Measurements from ENCODE around the gene INKA2.
A peak's percentile ranks its signal among the peaks of the same experiment; 100 is the strongest.
"Not testable (repeated sequence)": the region's sequence is repeated elsewhere in the genome, so short reads cannot be mapped to it uniquely, and the experiment has no call there.

INKA2 gene

GRCh38 chr1:111754984-111755330, 15.8 kb upstream of the INKA2 start:
- H3K4me3 ChIP-seq (ENCODE audit: low read length) = peak overlapping the region; percentile 93
- peak; percentile 12 for DNase-seq (ENCODE audit: low read depth, low spot score)

DNA sequence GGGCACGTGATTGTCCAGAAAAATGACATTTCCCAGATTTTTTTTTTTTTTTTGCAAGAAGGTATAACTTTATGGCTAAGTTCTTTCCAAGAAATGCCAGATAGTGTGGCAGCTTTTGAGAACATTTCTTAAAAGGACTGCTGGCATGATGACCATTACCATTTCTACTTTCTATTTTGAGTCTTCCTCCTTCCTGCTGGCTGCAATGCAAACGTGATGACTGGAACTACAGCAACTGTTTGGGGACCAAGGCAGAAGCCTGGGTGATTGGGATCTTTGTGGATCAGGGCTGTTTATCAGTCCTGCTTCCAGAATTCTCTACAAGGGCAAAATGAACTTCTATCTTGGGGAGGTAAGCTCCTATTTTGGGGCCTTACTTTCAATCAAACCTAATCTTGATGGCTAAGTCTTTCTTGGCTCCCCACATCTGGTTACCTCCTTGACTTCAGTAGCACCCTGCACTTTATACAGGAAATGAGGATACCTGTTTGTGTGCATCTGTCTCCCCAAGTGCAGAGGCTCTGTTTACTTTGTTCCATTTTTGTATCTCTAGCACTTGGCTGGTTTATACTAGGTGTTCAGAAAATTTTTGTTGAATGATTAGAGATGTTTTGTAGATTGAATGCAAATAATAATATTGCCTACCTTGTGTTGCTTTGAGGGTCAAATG, 12.8 kb upstream of the INKA2 start:
- DNase-seq (ENCODE audit: low read depth, low spot score) = no peak
- H3K4me3 ChIP-seq (ENCODE audit: low read length) = no peak overlapping the region

GRCh38 chr1:111750856-111751255, 11.7 kb upstream of the INKA2 start:
- H3K4me3 ChIP-seq (ENCODE audit: low read length) = no peak overlapping the region
- no peak for DNase-seq (ENCODE audit: low read depth, low spot score)

- no peak overlapping the region for H3K4me3 ChIP-seq (ENCODE audit: low read length)
- no peak for DNase-seq (ENCODE audit: low read depth, low spot score)
Measured at GRCh38 chr1:111749628-111750027, 10.4 kb upstream of the INKA2 start.

- H3K4me3 ChIP-seq (ENCODE audit: low read length) = no peak overlapping the region
- DNase-seq (ENCODE audit: low read depth, low spot score) = no peak
Measured at GRCh38 chr1:111747947-111748346, 8.8 kb upstream of the INKA2 start.

- peak; percentile 87 for DNase-seq (ENCODE audit: low read depth, low spot score)
Measured at GRCh38 chr1:111747282-111747734, 8.1 kb upstream of the INKA2 start.

GRCh38 chr1:111746614-111746999, 7.4 kb upstream of the INKA2 start:
- DNase-seq (ENCODE audit: low read depth, low spot score) = no peak
- no peak overlapping the region for H3K4me3 ChIP-seq (ENCODE audit: low read length)

More at GRCh38 chr1:111747282-111747734, 8.1 kb upstream of the INKA2 start:
- H3K4me3 ChIP-seq (ENCODE audit: low read length) = no peak overlapping the region

DNA sequence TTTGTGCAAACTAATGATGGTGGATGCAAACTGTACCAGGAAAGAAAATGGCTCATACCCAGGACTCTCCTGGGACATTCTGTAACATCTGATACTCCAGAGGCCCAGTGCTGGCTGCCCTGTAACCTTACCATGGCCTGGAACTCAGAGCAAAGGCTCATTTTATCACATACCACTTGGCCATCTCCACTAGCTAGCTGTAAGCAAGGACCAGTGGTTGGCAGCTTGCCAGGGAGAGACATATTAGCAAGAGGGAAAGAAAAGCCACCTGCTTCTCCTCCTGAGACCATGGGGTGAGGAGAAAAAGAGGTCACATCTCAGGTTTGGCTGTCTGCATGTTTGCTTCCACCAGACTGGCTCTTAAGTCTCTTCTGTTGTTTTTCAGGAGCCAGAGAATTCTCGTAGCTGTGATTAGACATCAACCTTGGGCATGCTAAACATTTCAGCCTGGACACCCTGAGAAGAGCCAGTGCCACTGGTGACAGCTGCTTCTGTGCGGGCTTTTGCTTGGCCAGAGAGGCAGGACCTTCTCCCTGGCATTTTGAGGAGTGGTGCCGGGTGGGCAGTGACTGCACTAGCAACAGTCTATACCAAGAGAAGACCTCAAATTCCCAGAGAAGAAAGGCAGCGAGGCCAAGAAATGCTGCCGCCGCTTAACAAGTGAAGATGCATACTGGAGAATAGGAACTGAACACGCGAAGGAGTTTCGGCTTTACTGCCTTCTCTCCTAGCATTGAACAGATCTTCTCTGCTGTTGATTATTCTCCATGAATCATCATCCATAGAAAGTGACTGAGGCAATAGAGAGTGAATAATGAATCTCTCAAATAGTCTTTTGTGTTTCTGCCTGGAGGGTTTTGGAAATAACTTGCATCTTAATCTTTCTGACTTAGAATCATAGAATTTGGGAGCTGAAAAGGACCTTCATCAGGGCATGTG, 6.7 kb upstream of the INKA2 start:
- no peak for DNase-seq (ENCODE audit: low read depth, low spot score)

DNA sequence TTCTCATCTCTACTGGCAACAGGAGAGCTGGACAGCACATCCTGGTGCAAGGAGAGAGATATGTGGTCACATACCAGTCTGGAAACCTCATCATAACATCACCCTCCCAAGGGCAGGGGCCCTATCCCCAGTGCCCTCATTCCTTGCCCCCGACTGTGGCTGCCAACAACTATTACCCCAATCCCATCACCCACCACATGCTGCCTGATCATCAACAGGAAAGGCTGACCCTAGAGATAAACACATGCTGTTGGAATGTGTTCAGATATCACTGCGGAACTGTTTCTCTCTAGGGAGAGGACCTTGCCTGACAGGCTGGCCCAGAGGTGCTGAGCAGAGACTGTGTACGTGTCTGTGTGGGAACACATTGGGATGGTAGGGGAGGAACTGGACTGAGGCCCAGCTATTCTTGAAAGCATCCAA, 4.5 kb upstream of the INKA2 start:
- no peak for DNase-seq (ENCODE audit: low read depth, low spot score)
- H3K4me3 ChIP-seq (ENCODE audit: low read length) = no peak overlapping the region

More for the DNA sequence above, 6.7 kb upstream of the INKA2 start:
- H3K4me3 ChIP-seq (ENCODE audit: low read length) = no peak overlapping the region

GRCh38 chr1:111742938-111743549, 3.8 kb upstream of the INKA2 start:
- DNase-seq (ENCODE audit: low read depth, low spot score) = no peak
- no peak overlapping the region for H3K4me3 ChIP-seq (ENCODE audit: low read length)

DNA sequence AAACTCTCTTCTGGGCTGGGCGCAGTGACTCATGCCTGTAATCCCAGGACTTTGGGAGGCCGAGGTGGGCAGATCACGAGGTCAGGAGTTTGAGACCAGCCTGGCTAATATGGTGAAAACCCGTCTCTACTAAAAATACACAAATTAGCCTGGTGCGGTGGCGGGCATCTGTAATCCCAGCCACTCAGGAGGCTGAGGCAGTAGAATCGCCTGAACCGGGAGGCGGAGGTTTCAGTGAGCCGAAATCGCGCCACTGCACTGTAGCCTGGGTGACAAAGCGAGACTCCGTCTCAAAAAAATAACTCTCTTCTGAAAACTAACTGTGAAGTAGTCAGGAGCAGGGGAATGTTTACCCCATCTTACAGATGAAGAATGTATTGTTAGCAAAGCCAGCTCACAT, 3.1 kb upstream of the INKA2 start:
- not testable (repeated sequence) for H3K4me3 ChIP-seq (ENCODE audit: low read length); DNase-seq (ENCODE audit: low read depth, low spot score)

GRCh38 chr1:111739925-111740765, 950 bp upstream of the INKA2 start:
- no peak for DNase-seq (ENCODE audit: low read depth, low spot score)
- peak overlapping the region; percentile 61 for H3K4me3 ChIP-seq (ENCODE audit: low read length)

- peak overlapping the region; percentile 61 for H3K4me3 ChIP-seq (ENCODE audit: low read length)
- peak; percentile 38 for DNase-seq (ENCODE audit: low read depth, low spot score)
Measured at GRCh38 chr1:111738436-111739193, 580 bp downstream of the INKA2 start.

- DNase-seq (ENCODE audit: low read depth, low spot score) = no peak
- peak overlapping the region; percentile 61 for H3K4me3 ChIP-seq (ENCODE audit: low read length)
Measured at GRCh38 chr1:111738133-111738435, 1.1 kb downstream of the INKA2 start.

- DNase-seq (ENCODE audit: low read depth, low spot score) = no peak
- peak overlapping the region; percentile 61 for H3K4me3 ChIP-seq (ENCODE audit: low read length)
Measured at GRCh38 chr1:111737216-111738132, 1.7 kb downstream of the INKA2 start.

GRCh38 chr1:111736548-111737215, 2.5 kb downstream of the INKA2 start:
- H3K4me3 ChIP-seq (ENCODE audit: low read length) = no peak overlapping the region
- no peak for DNase-seq (ENCODE audit: low read depth, low spot score)

All from Jurkat, Clone E6-1 (cell line).